Stomach (tissue), 4 donors: ENCODE results near the gene NTNG1.

Experiments used
- CTCF ChIP-seq, 7 experiments: fragments of 450-650 bp in 4 of 7; fragments of 200-600 bp in 3 of 7; sonication (generic) in 3 of 7; IDR thresholded peaks; one replicate each; pipeline ENCODE4 v1.5.1; 2016 to 2019; ENCODE audit warnings: antibody characterized with exemption in 7 of 7, control low read depth in 2 of 7, mild to moderate bottlenecking in 1 of 7
- EP300 ChIP-seq: sonication (generic); formaldehyde crosslinking; IDR thresholded peaks from one replicate; pipeline ENCODE4 v1.6.1; 2017; ENCODE audit warnings: antibody characterized with exemption

- no peak for TF ChIP-seq EP300
- TF ChIP-seq CTCF (IDR thresholded peaks at IDR 0.05) = no peak
Observed at GRCh38 chr1:107229711-107230110, 88.9 kb downstream of the NTNG1 start.
